ENCODE results near the gene BFSP2. TPM values are rescaled to one million over a fixed set of nuclear protein-coding genes. Genes with fewer than 3 reads are reported as not detected.
A peak's percentile ranks its signal among the peaks of the same experiment; 100 is the strongest.

Gene BFSP2
- total and polyA plus RNA-seq, 2 experiments from 2014 or later, result not detected

GRCh38 chr3:133380481-133381225 is 19.2 kb upstream of the BFSP2 start:
- 98% methylated on average over 16 of the region's 16 CpGs for WGBS (ENCODE audit: low lambda C conversion rate, missing lambda C conversion rate)
- Histone ChIP-seq H3K9me2 (replicated peaks; ENCODE audit: insufficient read depth) (no peaks in the 10 kb centered on the region), H3K79me2 (no peaks in the 10 kb centered on the region), H3K4me1 (ENCODE audit: insufficient read depth) (peaks cover 11% of the 10 kb centered on the region), H4K20me1 (ENCODE audit: insufficient read depth, poor library complexity, severe bottlenecking) (no peaks in the 10 kb centered on the region), H3K27ac (no peak overlapping the region), H2AFZ (no peak overlapping the region), H3K4me2 (no peak overlapping the region), H3K9me3 (ENCODE audit: low read depth) (no peaks in the 10 kb centered on the region), H3K27me3 (no peaks in the 10 kb centered on the region), H3K4me3 (no peak overlapping the region), H3K36me3 (replicated peaks; ENCODE audit: insufficient read depth, low read depth) (no peaks in the 10 kb centered on the region)
- DNase-seq (ENCODE audit: low spot score), result no peak
- TF ChIP-seq EZH2phosphoT487 (IDR thresholded peaks at IDR 0.05; ENCODE audit: low read depth, severe bottlenecking, unreplicated experiment) (no peak), CTCF (IDR thresholded peaks at IDR 0.05; ENCODE audit: poor library complexity) (no peak), EZH2 (IDR thresholded peaks at IDR 0.05; ENCODE audit: borderline replicate concordance) (no peak)

GRCh38 chr3:133381346-133382109 is 18.3 kb upstream of the BFSP2 start:
- 79% methylated on average over 4 of the region's 4 CpGs for WGBS (ENCODE audit: low lambda C conversion rate, missing lambda C conversion rate)
- Histone ChIP-seq H3K27ac (no peak overlapping the region), H3K9me3 (ENCODE audit: low read depth) (no peaks in the 10 kb centered on the region), H3K4me2 (no peak overlapping the region), H4K20me1 (ENCODE audit: insufficient read depth, poor library complexity, severe bottlenecking) (no peaks in the 10 kb centered on the region), H3K79me2 (no peaks in the 10 kb centered on the region), H3K27me3 (no peaks in the 10 kb centered on the region), H3K36me3 (replicated peaks; ENCODE audit: insufficient read depth, low read depth) (no peaks in the 10 kb centered on the region), H2AFZ (no peak overlapping the region), H3K4me3 (no peak overlapping the region), H3K9me2 (replicated peaks; ENCODE audit: insufficient read depth) (no peaks in the 10 kb centered on the region), H3K4me1 (ENCODE audit: insufficient read depth) (peaks cover 11% of the 10 kb centered on the region)
- peak; percentile 36 for DNase-seq (ENCODE audit: low spot score)
- TF ChIP-seq CTCF (IDR thresholded peaks at IDR 0.05; ENCODE audit: poor library complexity) (no peak), EZH2 (IDR thresholded peaks at IDR 0.05; ENCODE audit: borderline replicate concordance) (no peak), EZH2phosphoT487 (IDR thresholded peaks at IDR 0.05; ENCODE audit: low read depth, severe bottlenecking, unreplicated experiment) (no peak)

- TF ChIP-seq EZH2phosphoT487 (IDR thresholded peaks at IDR 0.05; ENCODE audit: low read depth, severe bottlenecking, unreplicated experiment) (no peak), EZH2 (IDR thresholded peaks at IDR 0.05; ENCODE audit: borderline replicate concordance) (no peak), CTCF (IDR thresholded peaks at IDR 0.05; ENCODE audit: poor library complexity) (no peak)
- WGBS (ENCODE audit: low lambda C conversion rate, missing lambda C conversion rate), result 64% methylated on average over 3 of the region's 3 CpGs
- Histone ChIP-seq H3K36me3 (replicated peaks; ENCODE audit: insufficient read depth, low read depth) (no peaks in the 10 kb centered on the region), H3K9me2 (replicated peaks; ENCODE audit: insufficient read depth) (no peaks in the 10 kb centered on the region), H4K20me1 (ENCODE audit: insufficient read depth, poor library complexity, severe bottlenecking) (no peaks in the 10 kb centered on the region), H3K79me2 (no peaks in the 10 kb centered on the region), H3K27ac (no peak overlapping the region), H3K9me3 (ENCODE audit: low read depth) (no peaks in the 10 kb centered on the region), H3K4me1 (ENCODE audit: insufficient read depth) (peaks cover 11% of the 10 kb centered on the region), H3K27me3 (no peaks in the 10 kb centered on the region), H3K4me3 (no peak overlapping the region), H3K4me2 (no peak overlapping the region), H2AFZ (no peak overlapping the region)
- DNase-seq (ENCODE audit: low spot score), result peak; percentile 38
Observed at GRCh38 chr3:133383175-133383574, 16.7 kb upstream of the BFSP2 start.
